ENCODE measurements around the gene INHBB. TPM values are rescaled to one million over a fixed set of nuclear protein-coding genes. Genes with fewer than 3 reads are reported as not detected.

The INHBB gene
- total RNA-seq, 1 experiment from 2014 or later = 0.07 TPM

- no peak for DNase-seq (ENCODE audit: extremely low read depth, low read depth)
Measured at GRCh38 chr2:120336749-120337148, 9.2 kb upstream of the INHBB start.

GRCh38 chr2:120338015-120338414 is 7.9 kb upstream of the INHBB start:
- DNase-seq (ENCODE audit: extremely low read depth, low read depth) = no peak

- no peak for DNase-seq (ENCODE audit: extremely low read depth, low read depth)
Measured at GRCh38 chr2:120341977-120342376, 4.0 kb upstream of the INHBB start.

GRCh38 chr2:120342446-120342845 is 3.5 kb upstream of the INHBB start:
- DNase-seq (ENCODE audit: extremely low read depth, low read depth) = no peak

- no peak for DNase-seq (ENCODE audit: extremely low read depth, low read depth)
Measured at GRCh38 chr2:120343100-120343432, 2.9 kb upstream of the INHBB start.

- DNase-seq (ENCODE audit: extremely low read depth, low read depth) = peak; percentile 65
Measured at GRCh38 chr2:120343433-120344105, 2.4 kb upstream of the INHBB start.

- no peak for DNase-seq (ENCODE audit: extremely low read depth, low read depth)
Measured at GRCh38 chr2:120344214-120344975, 1.5 kb upstream of the INHBB start.

GRCh38 chr2:120344976-120345581 is 857 bp upstream of the INHBB start:
- DNase-seq (ENCODE audit: extremely low read depth, low read depth) = no peak

- DNase-seq (ENCODE audit: extremely low read depth, low read depth) = no peak
Measured at GRCh38 chr2:120345608-120346007, 328 bp upstream of the INHBB start.

GRCh38 chr2:120346667-120347358 is 877 bp downstream of the INHBB start:
- DNase-seq (ENCODE audit: extremely low read depth, low read depth) = no peak

GRCh38 chr2:120347396-120348060 is 1.6 kb downstream of the INHBB start:
- DNase-seq (ENCODE audit: extremely low read depth, low read depth) = no peak

GRCh38 chr2:120348134-120348736 is 2.3 kb downstream of the INHBB start:
- no peak for DNase-seq (ENCODE audit: extremely low read depth, low read depth)

GRCh38 chr2:120348737-120349439 is 3.0 kb downstream of the INHBB start:
- DNase-seq (ENCODE audit: extremely low read depth, low read depth) = no peak

- DNase-seq (ENCODE audit: extremely low read depth, low read depth) = no peak
Measured at GRCh38 chr2:120349440-120349921, 3.5 kb downstream of the INHBB start.

- DNase-seq (ENCODE audit: extremely low read depth, low read depth) = no peak
Measured at GRCh38 chr2:120350080-120350479, 4.1 kb downstream of the INHBB start.

- DNase-seq (ENCODE audit: extremely low read depth, low read depth) = no peak
Measured at GRCh38 chr2:120350801-120351320, 4.9 kb downstream of the INHBB start.

- DNase-seq (ENCODE audit: extremely low read depth, low read depth) = no peak
Measured at GRCh38 chr2:120352696-120353590, 7.0 kb downstream of the INHBB start.

GRCh38 chr2:120353591-120353898 is 7.6 kb downstream of the INHBB start:
- DNase-seq (ENCODE audit: extremely low read depth, low read depth) = no peak

- no peak for DNase-seq (ENCODE audit: extremely low read depth, low read depth)
Measured at GRCh38 chr2:120353931-120354330, 8.0 kb downstream of the INHBB start.
